Mesenchymal stem cell (in vitro differentiated cells and primary cell): Measurements from ENCODE around the gene EHD2. TPM values are rescaled to one million over a fixed set of nuclear protein-coding genes. Genes with fewer than 3 reads are reported as not detected.

Experiments
- DNase-seq: peaks from one replicate; pipeline ENCODE4 v3.0.0-alpha.2; 2013
- H2AFZ ChIP-seq: one replicate; pipeline ENCODE4 v1.6.1; 2013; ENCODE audit warnings: low read depth, mild to moderate bottlenecking, control low read depth, inconsistent platforms, low read length, moderate library complexity
- H2AK5ac ChIP-seq: 2 replicates; pipeline ENCODE4 v1.6.1; 2013; ENCODE audit warnings: low read length, moderate library complexity, mild to moderate bottlenecking, inconsistent platforms; ENCODE audit not compliant: severe bottlenecking
- H2BK120ac ChIP-seq: one replicate; pipeline ENCODE4 v1.6.1; 2013; ENCODE audit warnings: low read depth, mild to moderate bottlenecking, inconsistent platforms, low read length, moderate library complexity
- H2BK12ac ChIP-seq, 2 experiments: one replicate each; pipeline ENCODE4 v1.6.1; 2013; ENCODE audit warnings: inconsistent platforms in 2 of 2, low read length in 2 of 2, mild to moderate bottlenecking in 2 of 2, moderate library complexity in 2 of 2, control low read depth in 1 of 2
- H2BK15ac ChIP-seq: one replicate; pipeline ENCODE4 v1.6.1; 2013; ENCODE audit warnings: mild to moderate bottlenecking, low read depth, inconsistent platforms; ENCODE audit not compliant: poor library complexity, severe bottlenecking
- H2BK5ac ChIP-seq: 2 replicates; pipeline ENCODE4 v1.6.1; 2013; ENCODE audit warnings: low read depth, mild to moderate bottlenecking, low read length, control low read depth, inconsistent platforms; ENCODE audit not compliant: poor library complexity, severe bottlenecking
- H3K14ac ChIP-seq, 2 experiments: one replicate each; pipeline ENCODE4 v1.6.1; 2013; ENCODE audit warnings: inconsistent platforms in 2 of 2, low read length in 2 of 2, control low read depth in 1 of 2, mild to moderate bottlenecking in 1 of 2, moderate library complexity in 1 of 2
- H3K18ac ChIP-seq, 2 experiments: one replicate each; pipeline ENCODE4 v1.6.1; 2013; ENCODE audit warnings: inconsistent platforms in 2 of 2, low read length in 2 of 2, control low read depth in 1 of 2, low read depth in 1 of 2, mild to moderate bottlenecking in 1 of 2
- H3K23ac ChIP-seq, 2 experiments: one replicate each; pipeline ENCODE4 v1.6.1; 2013; ENCODE audit warnings: inconsistent platforms in 2 of 2, low read length in 2 of 2, mild to moderate bottlenecking in 2 of 2, moderate library complexity in 2 of 2, control low read depth in 1 of 2
- H3K27ac ChIP-seq: 2 replicates; pipeline ENCODE4 v1.5.1; 2013; ENCODE audit warnings: mild to moderate bottlenecking, moderate library complexity, low read length, control low read depth, inconsistent platforms; ENCODE audit not compliant: poor library complexity, severe bottlenecking
- H3K27me3 ChIP-seq, 2 experiments: 2 replicates each; pipeline versions ENCODE4 v1.6.1 to v1.7.0; 2013; ENCODE audit warnings: low read length in 2 of 2, mild to moderate bottlenecking in 2 of 2, moderate library complexity in 2 of 2, control low read depth in 1 of 2, inconsistent platforms in 1 of 2; ENCODE audit not compliant: control insufficient read depth in 1 of 2, insufficient read depth in 1 of 2
- H3K36me3 ChIP-seq, 2 experiments: 2 replicates each; pipeline versions ENCODE4 v1.6.1 to v1.7.0; 2013; ENCODE audit warnings: low read length in 2 of 2, control low read depth in 1 of 2, inconsistent platforms in 1 of 2, low read depth in 1 of 2, mild to moderate bottlenecking in 1 of 2; ENCODE audit not compliant: insufficient read depth in 2 of 2, control insufficient read depth in 1 of 2
- H3K4ac ChIP-seq, 2 experiments: one replicate each; pipeline ENCODE4 v1.6.1; 2013; ENCODE audit warnings: inconsistent platforms in 2 of 2, low read length in 2 of 2, mild to moderate bottlenecking in 2 of 2, moderate library complexity in 2 of 2, control low read depth in 1 of 2, low read depth in 1 of 2
- H3K4me1 ChIP-seq: 2 replicates; pipeline ENCODE4 v1.6.1; 2013; ENCODE audit warnings: low read depth, low read length, control low read depth; ENCODE audit not compliant: control insufficient read depth, insufficient read depth
- H3K4me2 ChIP-seq: 2 replicates; pipeline ENCODE4 v1.6.1; 2013; ENCODE audit warnings: low read length, mild to moderate bottlenecking, inconsistent platforms; ENCODE audit not compliant: poor library complexity, severe bottlenecking
- H3K4me3 ChIP-seq, 2 experiments: 2 replicates each; pipeline versions ENCODE4 v1.5.1 to v1.7.0; 2013; ENCODE audit warnings: low read length in 2 of 2, mild to moderate bottlenecking in 2 of 2, control low read depth in 1 of 2, low read depth in 1 of 2; ENCODE audit not compliant: insufficient read depth in 1 of 2
- H3K79me1 ChIP-seq: replicated peaks from 2 replicates; pipeline ENCODE4 v1.6.1; 2013; ENCODE audit warnings: mild to moderate bottlenecking, control low read depth, low read length, inconsistent platforms; ENCODE audit not compliant: poor library complexity, severe bottlenecking
- H3K9ac ChIP-seq: 2 replicates; pipeline ENCODE4 v1.7.0; 2013; ENCODE audit warnings: mild to moderate bottlenecking, low read length, moderate library complexity
- H3K9me3 ChIP-seq: 2 replicates; pipeline ENCODE4 v1.7.0; 2013; ENCODE audit warnings: mild to moderate bottlenecking, low read length; ENCODE audit not compliant: control insufficient read depth
- H4K8ac ChIP-seq: one replicate; pipeline ENCODE4 v1.6.1; 2013; ENCODE audit warnings: inconsistent platforms, mild to moderate bottlenecking, low read length, moderate library complexity
- H4K91ac ChIP-seq: one replicate; pipeline ENCODE4 v1.6.1; 2013; ENCODE audit warnings: mild to moderate bottlenecking, low read length, inconsistent platforms
- WGBS: methylation state at CpG from one replicate; pipeline ENCODE4 v1.1.7; 2013; ENCODE audit warnings: mixed read lengths; 5-methylcytosine and 5-hydroxymethylcytosine counted together
- polyA plus RNA-seq, 2 experiments: library from polyadenylated mRNA; stranded (reverse); fragments of 200-250 nt; gene quantifications; one replicate each; pipeline ENCODE4 v1.2.3, GENCODE V29; 2013

Gene EHD2, protein sequence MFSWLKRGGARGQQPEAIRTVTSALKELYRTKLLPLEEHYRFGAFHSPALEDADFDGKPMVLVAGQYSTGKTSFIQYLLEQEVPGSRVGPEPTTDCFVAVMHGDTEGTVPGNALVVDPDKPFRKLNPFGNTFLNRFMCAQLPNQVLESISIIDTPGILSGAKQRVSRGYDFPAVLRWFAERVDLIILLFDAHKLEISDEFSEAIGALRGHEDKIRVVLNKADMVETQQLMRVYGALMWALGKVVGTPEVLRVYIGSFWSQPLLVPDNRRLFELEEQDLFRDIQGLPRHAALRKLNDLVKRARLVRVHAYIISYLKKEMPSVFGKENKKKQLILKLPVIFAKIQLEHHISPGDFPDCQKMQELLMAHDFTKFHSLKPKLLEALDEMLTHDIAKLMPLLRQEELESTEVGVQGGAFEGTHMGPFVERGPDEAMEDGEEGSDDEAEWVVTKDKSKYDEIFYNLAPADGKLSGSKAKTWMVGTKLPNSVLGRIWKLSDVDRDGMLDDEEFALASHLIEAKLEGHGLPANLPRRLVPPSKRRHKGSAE
- polyA plus RNA-seq (2013, experiment 1 of 2) = 340 TPM
- polyA plus RNA-seq (2013, experiment 2 of 2) = 325 TPM

DNA sequence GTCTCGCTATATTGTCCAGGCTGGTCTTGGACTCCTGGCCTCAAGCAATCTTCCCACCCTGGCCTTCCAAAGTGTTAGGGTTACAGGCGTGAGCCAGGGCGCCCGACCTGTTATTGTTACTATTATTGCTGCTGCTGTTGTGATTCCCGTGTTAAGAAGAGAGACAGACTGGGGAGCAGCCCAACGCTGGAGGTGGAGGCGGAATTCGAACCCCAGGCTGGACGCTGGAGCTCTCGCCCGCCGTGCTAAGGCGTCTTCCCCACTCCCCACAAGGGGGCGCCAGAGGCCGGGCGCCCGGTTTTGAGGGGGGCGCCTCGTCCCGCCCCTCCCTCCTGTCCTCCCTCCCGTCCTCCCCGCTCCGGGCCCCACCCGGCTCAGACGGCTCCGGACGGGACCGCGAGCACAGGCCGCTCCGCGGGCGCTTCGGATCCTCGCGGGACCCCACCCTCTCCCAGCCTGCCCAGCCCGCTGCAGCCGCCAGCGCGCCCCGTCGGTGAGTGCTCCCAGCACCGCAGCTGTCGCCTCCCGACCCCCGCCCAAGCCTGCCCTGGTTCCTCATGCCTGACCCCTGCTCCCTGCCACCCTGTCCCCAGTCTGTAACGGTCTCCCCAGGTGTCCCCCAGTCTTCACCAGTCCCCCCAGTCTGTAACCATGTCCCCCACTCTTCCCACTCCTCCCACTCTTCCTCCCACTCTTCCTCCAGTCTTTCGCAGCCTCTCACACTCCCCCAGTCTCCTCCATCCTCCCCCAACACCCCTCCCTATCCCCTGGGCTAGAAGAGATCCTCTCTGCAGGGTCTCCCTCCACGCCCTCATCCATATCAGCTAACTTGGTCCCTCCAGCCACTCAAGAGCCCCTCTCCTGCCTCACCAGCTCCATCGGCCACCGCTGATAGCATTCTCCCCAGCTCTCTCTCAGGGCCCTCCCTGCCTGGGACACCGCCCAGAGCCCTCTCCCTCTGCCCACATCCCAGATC lies at the start of gene EHD2:
Gene EHD2, plus strand, starts transcription at position 377 of the 976 bp plus-strand sequence. CDS start 3,191 bp downstream, outside the sequence.
- Histone ChIP-seq H3K79me1 (no peaks in the 10 kb centered on the region), H3K4me1 (peaks cover 15% of the 10 kb centered on the region), H3K14ac (peak within 1 kb of the TSS in 1 of 2 experiments; percentile 100), H3K4me3 (peak within 1 kb of the TSS; percentile 90 to 98), H2BK12ac (peak within 1 kb of the TSS; percentile 75 to 98), H3K23ac (peak within 1 kb of the TSS in 1 of 2 experiments; percentile 98), H3K4me2 (peak within 1 kb of the TSS; percentile 63), H4K8ac (peak within 1 kb of the TSS; percentile 92), H3K18ac (peak within 1 kb of the TSS; percentile 91 to 100), H2BK5ac (peak within 1 kb of the TSS; percentile 94), H3K27ac (peak within 1 kb of the TSS; percentile 63), H3K9ac (peak within 1 kb of the TSS; percentile 97), H3K4ac (peak within 1 kb of the TSS; percentile 98 to 100), H3K36me3 (peaks cover 25 to 30% of the 10 kb centered on the region in 2 experiments), H4K91ac (peak within 1 kb of the TSS; percentile 96), H2BK15ac (peak within 1 kb of the TSS; percentile 77), H2AFZ (peak within 1 kb of the TSS; percentile 51), H2AK5ac (peak within 1 kb of the TSS; percentile 77), H3K27me3 (no peaks in the 10 kb centered on the region), H2BK120ac (peak within 1 kb of the TSS; percentile 92), H3K9me3 (no peaks in the 10 kb centered on the region)
- WGBS = 6% methylated on average over 52 of the region's 52 CpGs
- DNase-seq = peak; percentile 76

DNA sequence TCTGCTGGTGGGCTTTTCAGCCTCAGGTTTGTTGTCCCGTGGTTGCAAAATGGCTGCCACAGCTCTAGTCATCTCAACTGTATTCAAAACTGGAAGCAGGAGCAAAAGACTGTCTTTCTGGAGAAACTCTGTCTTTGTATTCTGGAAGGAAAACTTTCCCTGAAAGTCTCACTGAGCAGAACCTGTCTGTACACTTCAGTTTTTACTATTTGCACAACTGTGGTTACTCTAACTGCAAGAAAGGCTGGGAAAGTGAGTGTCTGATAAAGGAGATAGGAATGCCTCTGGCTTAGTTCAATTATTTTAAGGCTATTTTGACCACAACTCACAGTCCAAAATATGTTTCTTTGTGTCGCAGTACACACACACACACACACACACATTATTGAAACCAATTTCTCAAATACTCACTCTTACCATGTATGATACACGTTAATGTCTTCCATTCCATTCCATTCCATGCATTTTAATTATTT lies 49.7 kb upstream of the EHD2 start:
- no peak overlapping the region for H2BK15ac ChIP-seq
- no peaks in the 10 kb centered on the region for H3K27me3 ChIP-seq
- no peak overlapping the region for H3K23ac ChIP-seq
- 40% methylated on average over 3 of the region's 3 CpGs for WGBS
- peaks cover 38% of the 10 kb centered on the region for H3K79me1 ChIP-seq
- H2BK5ac ChIP-seq = no peak overlapping the region
- no peak overlapping the region for H3K4me2 ChIP-seq
- H3K9me3 ChIP-seq = no peaks in the 10 kb centered on the region
- H3K14ac ChIP-seq = no peak overlapping the region
- peak overlapping the region; percentile 85 for H3K9ac ChIP-seq
- no peak overlapping the region for H2BK120ac ChIP-seq
- peak; percentile 97 for DNase-seq
- H3K4me1 ChIP-seq = peaks cover 32% of the 10 kb centered on the region
- no peak overlapping the region for H4K91ac ChIP-seq
- peak overlapping the region in 1 of 2 experiments; percentile 50 for H3K4me3 ChIP-seq
- no peak overlapping the region for H3K18ac ChIP-seq
- H2BK12ac ChIP-seq = no peak overlapping the region
- peaks cover 5 to 20% of the 10 kb centered on the region in 2 experiments for H3K36me3 ChIP-seq
- no peak overlapping the region for H2AK5ac ChIP-seq
- H3K4ac ChIP-seq = peak overlapping the region in 1 of 2 experiments; percentile 27
- H3K27ac ChIP-seq = peak overlapping the region; percentile 73
- H4K8ac ChIP-seq = no peak overlapping the region
- H2AFZ ChIP-seq = no peak overlapping the region

DNA sequence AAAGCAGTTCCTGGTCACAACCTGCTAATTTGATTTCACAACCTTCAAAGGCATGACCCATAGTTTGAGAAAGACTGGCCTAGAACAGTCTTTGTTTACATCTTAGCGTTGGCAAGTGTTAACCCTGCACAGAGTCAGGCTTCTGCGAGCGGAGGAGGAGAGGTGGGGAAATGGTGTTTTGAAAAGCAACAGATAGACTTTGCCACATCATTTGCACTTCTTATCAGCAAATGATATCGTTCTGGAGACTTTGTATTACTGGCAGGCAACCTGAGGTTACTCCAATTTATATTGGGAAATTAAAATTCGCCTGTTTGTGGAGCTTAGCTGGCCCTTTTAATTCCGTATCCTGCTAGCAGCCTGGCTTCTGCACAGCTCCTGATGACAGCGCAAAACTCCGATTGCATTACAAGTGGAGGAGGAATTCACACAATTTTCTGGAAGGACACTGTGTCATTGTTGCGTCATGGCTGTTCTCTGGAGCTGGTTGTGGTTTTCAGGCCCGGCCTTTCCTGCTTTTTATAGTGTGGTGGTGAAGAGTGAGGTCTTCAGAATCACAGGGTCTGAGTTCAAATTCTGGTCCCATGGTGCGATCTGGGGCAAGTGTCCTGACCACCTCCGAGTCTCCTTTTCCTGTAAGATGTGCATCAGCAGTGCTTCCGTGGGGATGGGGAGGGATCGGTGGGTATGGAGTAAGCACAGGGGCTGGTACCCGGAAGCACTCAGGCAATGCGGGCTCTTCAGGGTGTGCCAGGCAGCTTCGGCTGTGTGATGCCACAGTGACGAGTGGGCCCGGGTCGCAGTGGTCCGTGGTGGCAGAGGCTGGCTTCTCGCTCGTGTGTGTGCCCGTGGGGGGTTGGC lies 49.1 kb upstream of the EHD2 start:
- Histone ChIP-seq H3K18ac (peak overlapping the region; percentile 65 to 97), H3K4ac (peak overlapping the region in 1 of 2 experiments; percentile 52), H2AK5ac (peak overlapping the region; percentile 95), H3K27ac (peak overlapping the region; percentile 54), H3K14ac (peak overlapping the region in 1 of 2 experiments; percentile 75), H3K9ac (peak overlapping the region; percentile 85), H4K91ac (peak overlapping the region; percentile 81), H3K4me2 (peak overlapping the region; percentile 19), H2BK15ac (peak overlapping the region; percentile 60), H3K27me3 (no peaks in the 10 kb centered on the region), H3K23ac (no peak overlapping the region), H4K8ac (peak overlapping the region; percentile 83), H3K4me3 (peak overlapping the region in 1 of 2 experiments; percentile 50), H2BK12ac (peak overlapping the region; percentile 51 to 77), H2BK120ac (peak overlapping the region; percentile 88), H2AFZ (no peak overlapping the region), H3K79me1 (peaks cover 38% of the 10 kb centered on the region), H3K9me3 (no peaks in the 10 kb centered on the region), H3K36me3 (peaks cover 5 to 20% of the 10 kb centered on the region in 2 experiments), H3K4me1 (peaks cover 32% of the 10 kb centered on the region), H2BK5ac (peak overlapping the region; percentile 48)
- peak; percentile 99 for DNase-seq
- 48% methylated on average over 24 of the region's 24 CpGs for WGBS
